Measurements from ENCODE around the gene CAD.
"Not testable (repeated sequence)": the region's sequence is repeated elsewhere in the genome, so short reads cannot be mapped to it uniquely, and the experiment has no call there.

CAD gene

GRCh38 chr2:27179344-27180000, 37.7 kb upstream of the CAD start:
- DNase-seq (ENCODE audit: insufficient read length, low spot score) (no peak), FAIRE-seq (no peak)
- TF ChIP-seq PAX5 (IDR thresholded peaks at IDR 0.05; ENCODE audit: insufficient read depth, low read length, severe bottlenecking) (no peak), SPI1 (IDR thresholded peaks at IDR 0.05; ENCODE audit: low read depth, low read length) (no peak), POLR2A (IDR thresholded peaks at IDR 0.05; ENCODE audit: low read depth, low read length) (no peak), POU2F2 (IDR thresholded peaks at IDR 0.05; ENCODE audit: low read depth, low read length) (no peak), POLR2AphosphoS5 (IDR thresholded peaks at IDR 0.05; ENCODE audit: low read depth, low read length) (no peak), TAF1 (IDR thresholded peaks at IDR 0.05; ENCODE audit: low read depth, low read length) (no peak)

- FAIRE-seq, result no peak
- no peak for DNase-seq (ENCODE audit: insufficient read length, low spot score)
- TF ChIP-seq POLR2A (IDR thresholded peaks at IDR 0.05; ENCODE audit: low read depth, low read length) (no peak), SPI1 (IDR thresholded peaks at IDR 0.05; ENCODE audit: low read depth, low read length) (no peak), TAF1 (IDR thresholded peaks at IDR 0.05; ENCODE audit: low read depth, low read length) (no peak), POLR2AphosphoS5 (IDR thresholded peaks at IDR 0.05; ENCODE audit: low read depth, low read length) (no peak), PAX5 (IDR thresholded peaks at IDR 0.05; ENCODE audit: insufficient read depth, low read length, severe bottlenecking) (no peak), POU2F2 (IDR thresholded peaks at IDR 0.05; ENCODE audit: low read depth, low read length) (no peak)
Measured at GRCh38 chr2:27182346-27182745, 34.8 kb upstream of the CAD start.

GRCh38 chr2:27184115-27184514, 33.1 kb upstream of the CAD start:
- FAIRE-seq (no peak), DNase-seq (ENCODE audit: insufficient read length, low spot score) (no peak)
- TF ChIP-seq TAF1 (IDR thresholded peaks at IDR 0.05; ENCODE audit: low read depth, low read length) (no peak), PAX5 (IDR thresholded peaks at IDR 0.05; ENCODE audit: insufficient read depth, low read length, severe bottlenecking) (no peak)

GRCh38 chr2:27185331-27186026, 31.7 kb upstream of the CAD start:
- TF ChIP-seq POU2F2 (IDR thresholded peaks at IDR 0.05; ENCODE audit: low read depth, low read length) (no peak), SPI1 (IDR thresholded peaks at IDR 0.05; ENCODE audit: low read depth, low read length) (peak; percentile 35; the same call in 1 of the 2 replicates), POLR2AphosphoS5 (IDR thresholded peaks at IDR 0.05; ENCODE audit: low read depth, low read length) (no peak), POLR2A (IDR thresholded peaks at IDR 0.05; ENCODE audit: low read depth, low read length) (no peak), TAF1 (IDR thresholded peaks at IDR 0.05; ENCODE audit: low read depth, low read length) (no peak), PAX5 (IDR thresholded peaks at IDR 0.05; ENCODE audit: insufficient read depth, low read length, severe bottlenecking) (no peak)
- FAIRE-seq (no peak), DNase-seq (ENCODE audit: insufficient read length, low spot score) (no peak)

- no peak for TF ChIP-seq POLR2AphosphoS5 (IDR thresholded peaks at IDR 0.05; ENCODE audit: low read depth, low read length)
- TF ChIP-seq PAX5 (IDR thresholded peaks at IDR 0.05; ENCODE audit: insufficient read depth, low read length, severe bottlenecking), result no peak
- TF ChIP-seq POLR2A (IDR thresholded peaks at IDR 0.05; ENCODE audit: low read depth, low read length), result no peak
- no peak for TF ChIP-seq TAF1 (IDR thresholded peaks at IDR 0.05; ENCODE audit: low read depth, low read length)
- no peak for TF ChIP-seq POU2F2 (IDR thresholded peaks at IDR 0.05; ENCODE audit: low read depth, low read length)
- no peak for TF ChIP-seq SPI1 (IDR thresholded peaks at IDR 0.05; ENCODE audit: low read depth, low read length)
- DNase-seq (ENCODE audit: insufficient read length, low spot score), result no peak
- no peak for FAIRE-seq
Measured at GRCh38 chr2:27186613-27187345, 30.4 kb upstream of the CAD start.

DNA sequence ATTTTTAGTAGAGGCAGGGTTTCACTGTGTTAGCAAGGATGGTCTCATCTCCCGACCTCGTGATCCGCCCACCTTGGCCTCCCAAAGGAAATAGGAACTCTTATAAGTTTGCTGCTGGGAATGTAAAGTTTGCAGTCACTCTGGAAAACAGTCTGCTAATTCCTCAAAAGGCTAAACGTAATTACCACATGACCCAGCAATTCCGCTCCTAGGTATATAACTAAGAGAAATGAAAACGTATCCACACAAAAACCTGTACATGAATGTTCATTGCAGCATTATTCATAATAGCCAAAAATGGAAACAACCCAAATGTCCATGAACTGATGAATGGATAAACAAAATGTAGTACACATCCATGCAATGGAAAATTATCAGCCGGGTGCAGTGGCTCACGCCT, 27.2 kb upstream of the CAD start:
- TF ChIP-seq PAX5 (IDR thresholded peaks at IDR 0.05; ENCODE audit: insufficient read depth, low read length, severe bottlenecking) (no peak), SPI1 (IDR thresholded peaks at IDR 0.05; ENCODE audit: low read depth, low read length) (no peak), TAF1 (IDR thresholded peaks at IDR 0.05; ENCODE audit: low read depth, low read length) (no peak)
- DNase-seq (ENCODE audit: insufficient read length, low spot score) (no peak), FAIRE-seq (no peak)

- DNase-seq (ENCODE audit: insufficient read length, low spot score) (peak; percentile 46), FAIRE-seq (peak; percentile 20)
- TF ChIP-seq SPI1 (IDR thresholded peaks at IDR 0.05; ENCODE audit: low read depth, low read length), result no peak
- TF ChIP-seq POU2F2 (IDR thresholded peaks at IDR 0.05; ENCODE audit: low read depth, low read length), result no peak
Measured at GRCh38 chr2:27191070-27191829, 25.9 kb upstream of the CAD start.

DNA sequence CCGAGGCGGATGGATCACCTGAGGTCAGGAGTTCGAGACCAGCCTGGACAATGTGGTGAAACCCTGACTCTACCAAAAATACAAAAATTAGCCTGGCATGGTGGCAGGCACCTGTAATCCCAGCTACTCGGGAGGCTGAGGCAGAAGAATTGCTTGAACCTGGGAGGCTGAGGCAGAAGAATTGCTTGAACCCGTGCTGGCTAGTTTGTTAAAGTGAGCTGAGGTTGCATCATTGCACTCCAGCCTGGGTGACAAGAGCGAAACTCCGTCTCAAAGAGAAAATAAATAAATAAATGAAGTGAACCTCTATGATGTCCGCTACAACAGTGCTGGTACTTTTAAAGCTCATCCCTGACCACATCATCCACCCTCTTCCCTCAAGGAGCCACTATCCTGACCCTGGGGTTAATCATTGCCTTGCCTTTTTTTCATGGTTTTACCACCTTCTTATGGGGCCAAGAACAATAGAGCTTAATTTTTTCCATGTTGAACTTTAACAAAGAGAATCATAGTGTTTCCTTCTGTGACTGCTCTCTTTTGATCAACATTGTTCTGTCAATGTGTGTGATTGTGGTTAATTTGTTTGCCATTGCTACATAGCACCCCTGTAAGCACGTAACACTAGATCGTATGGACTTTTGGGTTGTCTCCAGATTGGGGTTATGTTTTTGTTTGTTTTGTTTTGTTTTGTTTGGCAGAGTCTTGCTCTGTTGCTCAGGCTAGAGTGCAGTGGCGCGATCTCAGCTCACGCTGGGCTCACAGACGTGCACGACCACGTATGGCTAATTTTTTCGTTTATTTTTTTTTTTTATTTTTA, 22.4 kb upstream of the CAD start:
- DNase-seq (ENCODE audit: insufficient read length, low spot score) (no peak), FAIRE-seq (no peak)
- TF ChIP-seq TAF1 (IDR thresholded peaks at IDR 0.05; ENCODE audit: low read depth, low read length) (no peak), POU2F2 (IDR thresholded peaks at IDR 0.05; ENCODE audit: low read depth, low read length) (no peak), POLR2AphosphoS5 (IDR thresholded peaks at IDR 0.05; ENCODE audit: low read depth, low read length) (no peak), POLR2A (IDR thresholded peaks at IDR 0.05; ENCODE audit: low read depth, low read length) (no peak), SPI1 (IDR thresholded peaks at IDR 0.05; ENCODE audit: low read depth, low read length) (no peak), PAX5 (IDR thresholded peaks at IDR 0.05; ENCODE audit: insufficient read depth, low read length, severe bottlenecking) (no peak)

GRCh38 chr2:27195799-27196198, 21.4 kb upstream of the CAD start:
- not testable (repeated sequence) for FAIRE-seq; DNase-seq (ENCODE audit: insufficient read length, low spot score)

DNA sequence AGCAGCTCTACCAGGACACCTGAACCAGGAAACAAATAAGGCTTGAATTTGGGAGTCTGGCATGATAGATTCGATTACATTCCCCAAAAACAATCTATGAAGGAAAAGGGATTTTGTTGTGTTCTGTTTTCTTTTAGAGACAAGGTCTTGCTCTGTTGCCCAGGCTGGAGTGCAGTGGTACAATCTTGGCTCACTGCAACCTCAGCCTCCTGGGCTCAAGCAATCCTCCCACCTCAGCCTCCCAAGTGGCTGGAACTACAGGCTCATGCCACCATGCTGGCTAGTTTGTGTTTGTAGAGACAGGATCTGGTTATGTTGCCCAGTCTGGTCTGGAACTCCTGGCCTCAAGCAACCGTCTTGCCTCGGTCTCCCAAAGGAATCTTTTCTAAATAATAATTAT, 19.1 kb upstream of the CAD start:
- not testable (repeated sequence) for DNase-seq (ENCODE audit: insufficient read length, low spot score)
- peak; percentile 48 for FAIRE-seq

Data from GM12891 (cell line).